ENCODE data around the gene GFI1. TPM values are rescaled to one million over a fixed set of nuclear protein-coding genes. Genes with fewer than 3 reads are reported as not detected.
A peak's percentile ranks its signal among the peaks of the same experiment; 100 is the strongest.

Gene GFI1
- total and polyA plus RNA-seq, 2 of the 8 experiments (the other 6 are each of a cell fraction or from before 2014, with no cell fraction given), result 0.08 to 0.17 TPM

- DNase-seq (ENCODE audit: low read depth in 1 of 2, low spot score in 2 of 2), result no peak
- no peak for FAIRE-seq
- CTCF ChIA-PET (ENCODE audit: partially characterized antibody), result interaction anchor here (0.6 kb wide), 2 partner anchors 15 to 697 kb away, joined by 3 read pairs; no protein-coding TSS in a partner anchor
These were observed 7.1 kb downstream of the GFI1 start for GRCh38 chr1:92479587-92479986.

More at GRCh38 chr1:92479587-92479986, 7.1 kb downstream of the GFI1 start:
- peak overlapping the region; percentile 81 to 97; a peak in 2 of 4 replicates for H3K4me2 ChIP-seq (ENCODE audit: insufficient read depth in 1 of 2, low read depth in 2 of 2, low read length in 2 of 2)
- peak overlapping the region in 1 of 4 experiments; percentile 63; a peak in 1 of 8 replicates for H3K4me3 ChIP-seq (ENCODE audit: extremely low read depth in 1 of 4, insufficient read depth in 2 of 4, low read depth in 3 of 4, low read length in 4 of 4)
- peak; percentile 62; the same call in 1 of the 2 replicates for TF ChIP-seq CEBPB (IDR thresholded peaks at IDR 0.05; ENCODE audit: low read depth, low read length)
- TF ChIP-seq RAD21 (IDR thresholded peaks at IDR 0.05 in 1 of 2, conservative IDR thresholded peaks at IDR 0.05 in 1 of 2; ENCODE audit: low read depth in 2 of 2, low read length in 2 of 2), result no peak
- H3K9ac ChIP-seq (replicated peaks in 1 of 4; ENCODE audit: extremely low read depth in 1 of 4, low read depth in 3 of 4, low read length in 3 of 4), result no peak overlapping the region
- peaks cover 61 to 87% (median 83%) of the 10 kb centered on the region in 4 experiments for H3K27me3 ChIP-seq (replicated peaks in 1 of 4; ENCODE audit: control insufficient read depth in 3 of 4, extremely low read depth in 1 of 4, insufficient read depth in 3 of 4, low read length in 3 of 4)
- H2BK12ac ChIP-seq (ENCODE audit: low read depth, low read length), result no peak overlapping the region
- H4K91ac ChIP-seq (replicated peaks; ENCODE audit: insufficient read length, low read length), result no peak overlapping the region
- H2BK15ac ChIP-seq (ENCODE audit: low read length), result no peak overlapping the region
- H2BK120ac ChIP-seq (replicated peaks; ENCODE audit: low read depth, low read length), result no peak overlapping the region
- WGBS, 2 experiments (ENCODE audit: extremely low coverage in 1 of 2, insufficient coverage in 1 of 2, insufficient read length in 1 of 2, insufficient replicate concordance in 2 of 2, low coverage in 1 of 2, low lambda C conversion rate in 2 of 2, missing lambda C conversion rate in 1 of 2), result 71% methylated on average over 9 of the region's 9 CpGs; no CpG with 5 or more reads in 1 of the 2 experiments
- no peak overlapping the region for H3K56ac ChIP-seq (replicated peaks; ENCODE audit: insufficient read length, low read depth, low read length)
- H2BK20ac ChIP-seq (ENCODE audit: low read length), result no peak overlapping the region
- no peak overlapping the region for H2BK5ac ChIP-seq (ENCODE audit: low read depth, low read length)
- no peak overlapping the region for H4K5ac ChIP-seq (ENCODE audit: insufficient read length, low read depth, low read length)
- peaks cover 0 to 45% (median 27%) of the 10 kb centered on the region in 4 experiments; a peak in 6 of 7 replicates for H3K4me1 ChIP-seq (replicated peaks in 1 of 4; ENCODE audit: control insufficient read depth in 3 of 4, insufficient read depth in 4 of 4, low read length in 3 of 4)
- peaks cover 0 to 7% of the 10 kb centered on the region in 2 experiments; a peak in 1 of 4 replicates for H3K9me3 ChIP-seq (ENCODE audit: insufficient read depth in 2 of 2, low read depth in 1 of 2, low read length in 1 of 2)
- H2AFZ ChIP-seq (ENCODE audit: low read length), result 0 out of 2 replicates have a peak overlapping the region, but pooled peaks have one; percentile 55
- H3K4ac ChIP-seq (replicated peaks; ENCODE audit: insufficient read length, low read depth, low read length), result no peak overlapping the region
- H3K79me2 ChIP-seq (ENCODE audit: control insufficient read depth in 1 of 2, insufficient read depth in 2 of 2, low read length in 2 of 2), result no peaks in the 10 kb centered on the region
- H3K14ac ChIP-seq (ENCODE audit: insufficient read length), result no peak overlapping the region
- no peak overlapping the region for H4K8ac ChIP-seq (ENCODE audit: extremely low read depth, insufficient read depth, low read length)
- peaks cover 1 to 13% of the 10 kb centered on the region in 2 experiments for H4K20me1 ChIP-seq (replicated peaks in 1 of 2; ENCODE audit: control insufficient read depth in 1 of 2, insufficient read depth in 2 of 2, low read length in 2 of 2)
- peaks cover 0 to 6% (median 0%) of the 10 kb centered on the region in 4 experiments; a peak in 1 of 8 replicates for H3K36me3 ChIP-seq (ENCODE audit: control insufficient read depth in 2 of 4, insufficient read depth in 4 of 4, low read length in 3 of 4)
- no peak overlapping the region for H2AK5ac ChIP-seq (ENCODE audit: low read depth, low read length)
- H3K18ac ChIP-seq (ENCODE audit: extremely low read depth, low read length), result no peak overlapping the region
- H3K23ac ChIP-seq (ENCODE audit: insufficient read length), result no peak overlapping the region
- no peaks in the 10 kb centered on the region for H3K79me1 ChIP-seq (ENCODE audit: low read depth, low read length)
- no peak overlapping the region for H3K27ac ChIP-seq (ENCODE audit: low read depth, low read length)
- H3K23me2 ChIP-seq (ENCODE audit: low read depth, low read length), result peaks cover 10% of the 10 kb centered on the region; the same call in 1 of the 2 replicates
- POLR2A ChIA-PET (ENCODE audit: partially characterized antibody), result no interaction called here

Measured in H1 (cell line).